Measurements from ENCODE around the gene NFS1. TPM values are rescaled to one million over a fixed set of nuclear protein-coding genes. Genes with fewer than 3 reads are reported as not detected.
"Not testable (repeated sequence)": the region's sequence is repeated elsewhere in the genome, so short reads cannot be mapped to it uniquely, and the experiment has no call there.

NFS1 gene
- total RNA-seq, 2 donors from 2014 or later = 41.2 to 56.7 TPM

DNA sequence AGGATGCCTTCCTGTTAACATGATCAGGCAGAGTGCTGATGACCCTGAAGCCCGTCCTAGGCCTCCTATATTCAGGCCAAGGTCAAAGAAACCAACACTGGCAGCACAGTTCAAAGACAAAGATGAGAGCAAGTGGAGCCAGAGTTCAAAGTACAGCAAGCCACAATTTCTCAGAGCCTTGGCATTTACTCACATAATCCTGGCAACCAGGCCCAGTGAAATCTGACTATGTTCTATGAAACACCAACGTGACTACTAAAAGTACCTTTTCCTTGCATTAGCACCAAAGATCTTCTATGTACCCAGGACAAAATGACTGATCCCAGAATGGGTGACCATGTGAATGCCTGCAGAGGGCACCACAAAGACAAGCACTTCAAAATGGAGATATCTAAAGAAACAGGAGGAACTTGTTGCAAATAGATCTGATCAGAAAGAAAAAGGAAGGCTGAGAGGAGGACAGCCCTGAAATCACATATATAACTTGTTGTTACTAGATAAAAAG, 3.9 kb downstream of the NFS1 start:
- TF ChIP-seq, protein P1, sequence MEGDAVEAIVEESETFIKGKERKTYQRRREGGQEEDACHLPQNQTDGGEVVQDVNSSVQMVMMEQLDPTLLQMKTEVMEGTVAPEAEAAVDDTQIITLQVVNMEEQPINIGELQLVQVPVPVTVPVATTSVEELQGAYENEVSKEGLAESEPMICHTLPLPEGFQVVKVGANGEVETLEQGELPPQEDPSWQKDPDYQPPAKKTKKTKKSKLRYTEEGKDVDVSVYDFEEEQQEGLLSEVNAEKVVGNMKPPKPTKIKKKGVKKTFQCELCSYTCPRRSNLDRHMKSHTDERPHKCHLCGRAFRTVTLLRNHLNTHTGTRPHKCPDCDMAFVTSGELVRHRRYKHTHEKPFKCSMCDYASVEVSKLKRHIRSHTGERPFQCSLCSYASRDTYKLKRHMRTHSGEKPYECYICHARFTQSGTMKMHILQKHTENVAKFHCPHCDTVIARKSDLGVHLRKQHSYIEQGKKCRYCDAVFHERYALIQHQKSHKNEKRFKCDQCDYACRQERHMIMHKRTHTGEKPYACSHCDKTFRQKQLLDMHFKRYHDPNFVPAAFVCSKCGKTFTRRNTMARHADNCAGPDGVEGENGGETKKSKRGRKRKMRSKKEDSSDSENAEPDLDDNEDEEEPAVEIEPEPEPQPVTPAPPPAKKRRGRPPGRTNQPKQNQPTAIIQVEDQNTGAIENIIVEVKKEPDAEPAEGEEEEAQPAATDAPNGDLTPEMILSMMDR (IDR thresholded peaks at IDR 0.05) = no peak
- TF ChIP-seq POLR2A (IDR thresholded peaks at IDR 0.05) = no peak
- TF ChIP-seq POLR2AphosphoS5 (IDR thresholded peaks at IDR 0.05) = no peak
- H3K36me3 ChIP-seq = peaks cover 0 to 9% of the 10 kb centered on the region in 2 donors

DNA sequence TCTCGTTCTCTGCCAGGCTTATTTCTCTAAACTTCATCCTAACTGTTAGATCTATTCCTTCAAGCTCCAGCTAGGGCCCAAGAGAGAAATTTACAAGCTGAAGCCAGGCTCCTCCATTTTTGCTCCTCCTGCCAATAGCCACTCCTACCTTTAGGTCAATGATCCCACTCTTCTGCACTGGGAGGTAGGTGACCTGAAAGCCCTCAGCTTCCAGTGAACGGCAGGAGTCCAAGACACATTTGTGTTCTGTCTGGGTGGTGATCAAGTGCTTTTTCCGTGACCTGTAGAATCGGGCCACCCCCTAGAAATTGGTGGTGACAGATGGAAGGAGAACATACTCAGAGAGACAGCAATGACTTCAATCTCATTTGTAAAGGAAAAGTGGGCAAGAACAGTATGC, 8.9 kb downstream of the NFS1 start:
- intact Hi-C loops (cut with DNase I) = loop anchor here (10.0 kb wide), 1 partner anchor 225 kb away; no protein-coding TSS in a partner anchor
- H3K36me3 ChIP-seq = no peaks in the 10 kb centered on the region
- no peaks in the 10 kb centered on the region for H3K4me1 ChIP-seq (replicated peaks)
- H3K27me3 ChIP-seq (replicated peaks; ENCODE audit: insufficient read depth) = no peaks in the 10 kb centered on the region
- H3K9me3 ChIP-seq = no peaks in the 10 kb centered on the region
- DNase-seq (ENCODE audit: low spot score) = no peak
- TF ChIP-seq, protein P1 (IDR thresholded peaks at IDR 0.05) = no peak
- TF ChIP-seq POLR2AphosphoS5 (IDR thresholded peaks at IDR 0.05) (no peak), POLR2A (IDR thresholded peaks at IDR 0.05) (no peak)
- 91% methylated on average over 4 of the region's 4 CpGs for WGBS
- no peak overlapping the region for H3K27ac ChIP-seq
- H3K4me3 ChIP-seq = no peak overlapping the region

More for the DNA sequence above, 3.9 kb downstream of the NFS1 start:
- intact Hi-C loops (cut with DNase I) = loop anchor here (5.0 to 10.0 kb wide), 2 partner anchors 93 to 230 kb away; no protein-coding TSS in a partner anchor
- WGBS = 86% methylated on average over 2 of the region's 2 CpGs
- Histone ChIP-seq H3K27ac (no peak overlapping the region), H3K27me3 (replicated peaks; ENCODE audit: insufficient read depth) (no peaks in the 10 kb centered on the region), H3K4me1 (replicated peaks) (no peaks in the 10 kb centered on the region), H3K9me3 (no peaks in the 10 kb centered on the region), H3K4me3 (no peak overlapping the region)
- no peak for DNase-seq (ENCODE audit: low spot score)

DNA sequence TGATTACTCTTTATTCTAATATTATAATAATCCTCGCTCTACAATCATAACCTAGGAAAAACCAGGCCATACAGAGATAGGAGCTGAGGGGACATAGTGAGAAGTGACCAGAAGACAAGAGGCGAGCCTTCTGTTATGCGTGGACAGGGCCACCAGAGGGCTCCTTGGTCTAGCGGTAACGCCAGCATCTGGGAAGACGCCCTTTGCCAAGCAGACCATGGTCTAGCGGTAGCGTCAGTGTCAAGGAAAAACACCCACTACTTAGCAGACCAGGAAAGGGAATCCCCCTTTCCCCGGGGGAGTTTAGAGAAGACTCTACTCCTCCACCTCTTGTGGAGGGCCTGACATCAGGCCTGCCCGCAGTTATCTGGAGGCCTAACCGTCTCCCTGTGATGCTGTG, 12.3 kb downstream of the NFS1 start:
- H3K27me3 ChIP-seq (replicated peaks; ENCODE audit: insufficient read depth); H3K9me3 ChIP-seq; intact Hi-C loops (cut with DNase I); H3K27ac ChIP-seq; H3K36me3 ChIP-seq; H3K4me1 ChIP-seq (replicated peaks); H3K4me3 ChIP-seq; DNase-seq (ENCODE audit: low spot score): not testable (repeated sequence)
- 90% methylated on average over 11 of the region's 11 CpGs for WGBS

DNA sequence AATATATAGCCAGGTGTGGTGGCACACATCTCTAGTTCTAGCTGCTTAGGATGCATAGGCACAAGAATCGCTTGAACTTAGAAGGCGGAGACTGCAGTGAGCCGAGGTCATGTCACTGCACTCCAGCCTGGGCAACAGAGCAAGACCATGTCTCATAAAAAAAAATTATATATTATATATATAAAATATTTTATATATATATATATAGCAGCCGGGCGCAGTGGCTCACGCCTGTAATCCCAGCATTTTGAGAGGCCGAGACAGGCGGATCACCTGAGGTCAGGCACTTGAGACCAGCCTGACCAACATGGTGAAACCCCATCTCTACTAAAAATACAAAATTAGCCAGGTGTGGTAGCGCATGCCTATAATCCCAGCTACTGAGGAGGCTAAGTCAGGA, 13.8 kb downstream of the NFS1 start:
- DNase-seq (ENCODE audit: low spot score); H3K4me1 ChIP-seq (replicated peaks); H3K27me3 ChIP-seq (replicated peaks; ENCODE audit: insufficient read depth); H3K27ac ChIP-seq; intact Hi-C loops (cut with DNase I); H3K9me3 ChIP-seq; H3K4me3 ChIP-seq; H3K36me3 ChIP-seq: not testable (repeated sequence)
- WGBS = 95% methylated on average over 9 of the region's 9 CpGs

DNA sequence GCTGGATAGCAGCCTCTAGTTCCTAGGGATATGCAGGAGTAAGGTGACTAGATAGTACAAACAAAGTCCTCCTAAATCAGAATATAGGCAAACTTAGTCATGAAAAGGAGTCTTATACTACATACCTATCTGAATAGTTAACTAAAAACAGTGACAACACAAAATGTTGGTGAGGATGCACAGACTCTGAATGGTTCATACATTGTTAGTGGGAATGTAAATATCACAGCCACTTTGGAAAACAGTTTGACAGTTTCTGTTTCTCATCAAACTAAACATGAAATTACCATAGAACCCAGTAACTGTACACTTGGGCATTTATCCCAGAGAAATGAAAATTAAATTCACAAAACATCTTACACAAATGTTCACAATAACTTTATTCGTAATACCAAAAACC, 17.2 kb downstream of the NFS1 start:
- no peaks in the 10 kb centered on the region for H3K27me3 ChIP-seq (replicated peaks; ENCODE audit: insufficient read depth)
- no peaks in the 10 kb centered on the region for H3K36me3 ChIP-seq
- H3K27ac ChIP-seq = no peak overlapping the region
- TF ChIP-seq POLR2AphosphoS5 (IDR thresholded peaks at IDR 0.05) (no peak), POLR2A (IDR thresholded peaks at IDR 0.05) (no peak)
- TF ChIP-seq, protein P1 (IDR thresholded peaks at IDR 0.05) = no peak
- 3% methylated on average over 1 of the region's 1 CpG for WGBS
- H3K4me3 ChIP-seq = no peak overlapping the region
- intact Hi-C loops (cut with DNase I) = no loop called here
- no peak for DNase-seq (ENCODE audit: low spot score)
- no peaks in the 10 kb centered on the region for H3K9me3 ChIP-seq
- no peaks in the 10 kb centered on the region for H3K4me1 ChIP-seq (replicated peaks)

DNA sequence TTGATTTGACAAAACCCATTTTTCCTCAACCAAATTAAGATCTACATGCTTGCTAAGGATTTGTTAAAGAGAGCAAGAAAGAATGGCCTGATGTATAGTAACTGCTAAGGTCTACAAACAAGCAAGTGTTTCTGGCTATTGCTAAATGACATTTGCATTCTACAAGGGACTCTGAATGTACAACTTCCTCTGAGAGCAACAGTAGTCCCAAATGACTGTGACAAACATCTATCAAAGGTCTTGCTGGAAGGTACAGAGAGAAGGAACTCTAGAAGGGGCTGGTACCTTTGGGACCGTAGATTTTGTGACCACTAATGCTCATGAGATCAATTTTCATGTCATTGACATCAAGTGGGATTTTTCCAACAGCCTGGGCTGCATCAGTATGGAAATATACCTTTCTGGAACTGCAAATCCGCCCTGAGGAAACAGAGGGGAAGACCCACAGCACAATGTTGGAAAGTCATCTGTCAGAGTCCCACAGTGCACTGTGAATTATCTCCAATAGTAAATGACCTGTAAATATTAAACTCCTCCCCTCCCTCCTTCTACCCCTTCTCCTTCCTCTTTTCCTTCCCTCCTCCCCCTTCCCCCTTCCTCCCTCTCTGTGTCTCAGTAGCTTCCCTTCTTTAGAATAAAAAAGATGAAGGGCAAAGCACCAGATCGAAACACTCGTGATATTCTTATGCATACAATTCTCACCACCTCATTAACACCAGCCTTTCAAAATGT, 18.5 kb downstream of the NFS1 start:
- DNase-seq (ENCODE audit: low spot score) = no peak
- no peaks in the 10 kb centered on the region for H3K9me3 ChIP-seq
- WGBS = 75% methylated on average over 4 of the region's 4 CpGs
- no peaks in the 10 kb centered on the region for H3K27me3 ChIP-seq (replicated peaks; ENCODE audit: insufficient read depth)
- no peak overlapping the region for H3K27ac ChIP-seq
- H3K36me3 ChIP-seq = no peaks in the 10 kb centered on the region
- H3K4me1 ChIP-seq (replicated peaks) = no peaks in the 10 kb centered on the region
- H3K4me3 ChIP-seq = no peak overlapping the region
- intact Hi-C loops (cut with DNase I) = no loop called here
- TF ChIP-seq, protein P1 (IDR thresholded peaks at IDR 0.05) = no peak
- no peak for TF ChIP-seq POLR2A (IDR thresholded peaks at IDR 0.05)
- no peak for TF ChIP-seq POLR2AphosphoS5 (IDR thresholded peaks at IDR 0.05)

Data from prostate gland (tissue), 2 donors.